ENCODE results near the gene KCTD20. TPM values are rescaled to one million over a fixed set of nuclear protein-coding genes. Genes with fewer than 3 reads are reported as not detected.
A peak's percentile ranks its signal among the peaks of the same experiment; 100 is the strongest.

The KCTD20 gene
- total and polyA plus RNA-seq, 9 of the 15 experiments (the other 6 are each of a cell fraction or from before 2014, with no cell fraction given), result 28.9 to 160 (median 70.6) TPM

DNA sequence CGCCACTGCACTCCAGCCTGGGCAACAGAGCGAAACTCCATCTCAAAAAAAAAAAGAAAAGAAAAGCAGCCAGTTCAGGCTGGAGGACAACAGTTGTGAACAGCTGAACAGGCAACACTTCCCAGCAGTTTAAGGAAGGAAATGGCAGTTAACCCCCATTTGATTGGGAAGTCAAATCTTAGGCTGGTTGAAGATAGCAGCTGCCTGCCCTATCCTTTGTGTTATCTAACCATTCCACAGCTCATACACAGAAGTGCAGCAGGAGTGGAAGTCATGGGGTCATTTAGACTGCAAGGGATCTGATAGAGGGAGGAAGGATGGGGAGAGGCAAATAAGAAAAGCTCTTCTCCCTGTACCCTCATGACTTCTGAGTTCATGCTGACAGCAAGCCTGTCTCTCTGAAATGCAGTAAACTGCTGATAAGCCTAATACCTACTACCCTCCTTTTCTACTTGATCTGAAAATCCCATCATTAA is 35.3 kb downstream of the KCTD20 start (continued):
- TF ChIP-seq ZNF41 (CRISPR knock-in tag; conservative IDR thresholded peaks at IDR 0.05) (no peak), NR1H2 (CRISPR knock-in tag; IDR thresholded peaks at IDR 0.05) (no peak), ZNF347 (CRISPR knock-in tag; IDR thresholded peaks at IDR 0.05; ENCODE audit: low read depth) (no peak), KLF16 (IDR thresholded peaks at IDR 0.05) (peak; percentile 92), ZNF780A (CRISPR knock-in tag; IDR thresholded peaks at IDR 0.05) (no peak), KLF13 (tag; IDR thresholded peaks at IDR 0.05; ENCODE audit: borderline replicate concordance, low read depth) (no peak), KDM5B (IDR thresholded peaks at IDR 0.05; ENCODE audit: insufficient replicate concordance, low read depth, low read length) (no peak), ZKSCAN8 (CRISPR knock-in tag; IDR thresholded peaks at IDR 0.05) (peak; percentile 48; the same call in 1 of the 2 replicates), ZFPM2 (CRISPR knock-in tag; IDR thresholded peaks at IDR 0.05) (no peak), ZNF263 (CRISPR knock-in tag; IDR thresholded peaks at IDR 0.05; ENCODE audit: borderline replicate concordance) (peak; percentile 32; the same call in 1 of the 2 replicates), RFX1 (IDR thresholded peaks at IDR 0.05) (no peak), ZNF76 (CRISPR knock-in tag; IDR thresholded peaks at IDR 0.05; ENCODE audit: borderline replicate concordance) (no peak)
- TF ChIP-seq, protein P1, sequence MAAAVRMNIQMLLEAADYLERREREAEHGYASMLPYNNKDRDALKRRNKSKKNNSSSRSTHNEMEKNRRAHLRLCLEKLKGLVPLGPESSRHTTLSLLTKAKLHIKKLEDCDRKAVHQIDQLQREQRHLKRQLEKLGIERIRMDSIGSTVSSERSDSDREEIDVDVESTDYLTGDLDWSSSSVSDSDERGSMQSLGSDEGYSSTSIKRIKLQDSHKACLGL (CRISPR knock-in tag; IDR thresholded peaks at IDR 0.05; ENCODE audit: borderline replicate concordance, poor library complexity, severe bottlenecking), result no peak
- TF ChIP-seq, protein P2, sequence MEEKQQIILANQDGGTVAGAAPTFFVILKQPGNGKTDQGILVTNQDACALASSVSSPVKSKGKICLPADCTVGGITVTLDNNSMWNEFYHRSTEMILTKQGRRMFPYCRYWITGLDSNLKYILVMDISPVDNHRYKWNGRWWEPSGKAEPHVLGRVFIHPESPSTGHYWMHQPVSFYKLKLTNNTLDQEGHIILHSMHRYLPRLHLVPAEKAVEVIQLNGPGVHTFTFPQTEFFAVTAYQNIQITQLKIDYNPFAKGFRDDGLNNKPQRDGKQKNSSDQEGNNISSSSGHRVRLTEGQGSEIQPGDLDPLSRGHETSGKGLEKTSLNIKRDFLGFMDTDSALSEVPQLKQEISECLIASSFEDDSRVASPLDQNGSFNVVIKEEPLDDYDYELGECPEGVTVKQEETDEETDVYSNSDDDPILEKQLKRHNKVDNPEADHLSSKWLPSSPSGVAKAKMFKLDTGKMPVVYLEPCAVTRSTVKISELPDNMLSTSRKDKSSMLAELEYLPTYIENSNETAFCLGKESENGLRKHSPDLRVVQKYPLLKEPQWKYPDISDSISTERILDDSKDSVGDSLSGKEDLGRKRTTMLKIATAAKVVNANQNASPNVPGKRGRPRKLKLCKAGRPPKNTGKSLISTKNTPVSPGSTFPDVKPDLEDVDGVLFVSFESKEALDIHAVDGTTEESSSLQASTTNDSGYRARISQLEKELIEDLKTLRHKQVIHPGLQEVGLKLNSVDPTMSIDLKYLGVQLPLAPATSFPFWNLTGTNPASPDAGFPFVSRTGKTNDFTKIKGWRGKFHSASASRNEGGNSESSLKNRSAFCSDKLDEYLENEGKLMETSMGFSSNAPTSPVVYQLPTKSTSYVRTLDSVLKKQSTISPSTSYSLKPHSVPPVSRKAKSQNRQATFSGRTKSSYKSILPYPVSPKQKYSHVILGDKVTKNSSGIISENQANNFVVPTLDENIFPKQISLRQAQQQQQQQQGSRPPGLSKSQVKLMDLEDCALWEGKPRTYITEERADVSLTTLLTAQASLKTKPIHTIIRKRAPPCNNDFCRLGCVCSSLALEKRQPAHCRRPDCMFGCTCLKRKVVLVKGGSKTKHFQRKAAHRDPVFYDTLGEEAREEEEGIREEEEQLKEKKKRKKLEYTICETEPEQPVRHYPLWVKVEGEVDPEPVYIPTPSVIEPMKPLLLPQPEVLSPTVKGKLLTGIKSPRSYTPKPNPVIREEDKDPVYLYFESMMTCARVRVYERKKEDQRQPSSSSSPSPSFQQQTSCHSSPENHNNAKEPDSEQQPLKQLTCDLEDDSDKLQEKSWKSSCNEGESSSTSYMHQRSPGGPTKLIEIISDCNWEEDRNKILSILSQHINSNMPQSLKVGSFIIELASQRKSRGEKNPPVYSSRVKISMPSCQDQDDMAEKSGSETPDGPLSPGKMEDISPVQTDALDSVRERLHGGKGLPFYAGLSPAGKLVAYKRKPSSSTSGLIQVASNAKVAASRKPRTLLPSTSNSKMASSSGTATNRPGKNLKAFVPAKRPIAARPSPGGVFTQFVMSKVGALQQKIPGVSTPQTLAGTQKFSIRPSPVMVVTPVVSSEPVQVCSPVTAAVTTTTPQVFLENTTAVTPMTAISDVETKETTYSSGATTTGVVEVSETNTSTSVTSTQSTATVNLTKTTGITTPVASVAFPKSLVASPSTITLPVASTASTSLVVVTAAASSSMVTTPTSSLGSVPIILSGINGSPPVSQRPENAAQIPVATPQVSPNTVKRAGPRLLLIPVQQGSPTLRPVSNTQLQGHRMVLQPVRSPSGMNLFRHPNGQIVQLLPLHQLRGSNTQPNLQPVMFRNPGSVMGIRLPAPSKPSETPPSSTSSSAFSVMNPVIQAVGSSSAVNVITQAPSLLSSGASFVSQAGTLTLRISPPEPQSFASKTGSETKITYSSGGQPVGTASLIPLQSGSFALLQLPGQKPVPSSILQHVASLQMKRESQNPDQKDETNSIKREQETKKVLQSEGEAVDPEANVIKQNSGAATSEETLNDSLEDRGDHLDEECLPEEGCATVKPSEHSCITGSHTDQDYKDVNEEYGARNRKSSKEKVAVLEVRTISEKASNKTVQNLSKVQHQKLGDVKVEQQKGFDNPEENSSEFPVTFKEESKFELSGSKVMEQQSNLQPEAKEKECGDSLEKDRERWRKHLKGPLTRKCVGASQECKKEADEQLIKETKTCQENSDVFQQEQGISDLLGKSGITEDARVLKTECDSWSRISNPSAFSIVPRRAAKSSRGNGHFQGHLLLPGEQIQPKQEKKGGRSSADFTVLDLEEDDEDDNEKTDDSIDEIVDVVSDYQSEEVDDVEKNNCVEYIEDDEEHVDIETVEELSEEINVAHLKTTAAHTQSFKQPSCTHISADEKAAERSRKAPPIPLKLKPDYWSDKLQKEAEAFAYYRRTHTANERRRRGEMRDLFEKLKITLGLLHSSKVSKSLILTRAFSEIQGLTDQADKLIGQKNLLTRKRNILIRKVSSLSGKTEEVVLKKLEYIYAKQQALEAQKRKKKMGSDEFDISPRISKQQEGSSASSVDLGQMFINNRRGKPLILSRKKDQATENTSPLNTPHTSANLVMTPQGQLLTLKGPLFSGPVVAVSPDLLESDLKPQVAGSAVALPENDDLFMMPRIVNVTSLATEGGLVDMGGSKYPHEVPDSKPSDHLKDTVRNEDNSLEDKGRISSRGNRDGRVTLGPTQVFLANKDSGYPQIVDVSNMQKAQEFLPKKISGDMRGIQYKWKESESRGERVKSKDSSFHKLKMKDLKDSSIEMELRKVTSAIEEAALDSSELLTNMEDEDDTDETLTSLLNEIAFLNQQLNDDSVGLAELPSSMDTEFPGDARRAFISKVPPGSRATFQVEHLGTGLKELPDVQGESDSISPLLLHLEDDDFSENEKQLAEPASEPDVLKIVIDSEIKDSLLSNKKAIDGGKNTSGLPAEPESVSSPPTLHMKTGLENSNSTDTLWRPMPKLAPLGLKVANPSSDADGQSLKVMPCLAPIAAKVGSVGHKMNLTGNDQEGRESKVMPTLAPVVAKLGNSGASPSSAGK (IDR thresholded peaks at IDR 0.05), result no peak
- TF ChIP-seq, protein P3, sequence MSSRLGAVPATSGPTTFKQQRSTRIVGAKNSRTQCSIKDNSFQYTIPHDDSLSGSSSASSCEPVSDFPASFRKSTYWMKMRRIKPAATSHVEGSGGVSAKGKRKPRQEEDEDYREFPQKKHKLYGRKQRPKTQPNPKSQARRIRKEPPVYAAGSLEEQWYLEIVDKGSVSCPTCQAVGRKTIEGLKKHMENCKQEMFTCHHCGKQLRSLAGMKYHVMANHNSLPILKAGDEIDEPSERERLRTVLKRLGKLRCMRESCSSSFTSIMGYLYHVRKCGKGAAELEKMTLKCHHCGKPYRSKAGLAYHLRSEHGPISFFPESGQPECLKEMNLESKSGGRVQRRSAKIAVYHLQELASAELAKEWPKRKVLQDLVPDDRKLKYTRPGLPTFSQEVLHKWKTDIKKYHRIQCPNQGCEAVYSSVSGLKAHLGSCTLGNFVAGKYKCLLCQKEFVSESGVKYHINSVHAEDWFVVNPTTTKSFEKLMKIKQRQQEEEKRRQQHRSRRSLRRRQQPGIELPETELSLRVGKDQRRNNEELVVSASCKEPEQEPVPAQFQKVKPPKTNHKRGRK (tag; IDR thresholded peaks at IDR 0.05), result no peak
